Uterus (tissue), 2 donors: ENCODE data around the gene COL4A1.

Experiments used
- CTCF ChIP-seq, 4 experiments: fragments of 200-600 bp in 2 of 4; fragments of 450-650 bp in 2 of 4; sonication (generic) in 2 of 4; IDR thresholded peaks; one replicate each; pipeline ENCODE4 v1.5.1; 2016 to 2019; ENCODE audit warnings: antibody characterized with exemption in 4 of 4, mild to moderate bottlenecking in 2 of 4, moderate library complexity in 1 of 4
- POLR2A ChIP-seq, 2 donors: fragments of 450-650 bp; IDR thresholded peaks; one replicate each; pipeline ENCODE4 v1.6.1; 2016; ENCODE audit warnings: antibody characterized with exemption in 2 of 2, mild to moderate bottlenecking in 1 of 2, moderate library complexity in 1 of 2

GRCh38 chr13:110137680-110138009 lies 169.3 kb downstream of the COL4A1 start:
- peak in 3 of 4 experiments; percentile 11 to 58 (median 31) for TF ChIP-seq CTCF (IDR thresholded peaks at IDR 0.05)
- no peak for TF ChIP-seq POLR2A (IDR thresholded peaks at IDR 0.05)
